22Rv1 (cell line): ENCODE measurements around the gene TMEM182.

Experiments used
- H3K27ac ChIP-seq: fragments of 450-650 bp; 2 replicates; pipeline ENCODE4 v1.5.1; 2017
- CTCF ChIP-seq: fragments of 450-650 bp; IDR thresholded peaks from 2 replicates; pipeline ENCODE4 v1.5.1; 2017; ENCODE audit warnings: mild to moderate bottlenecking
- ZFX ChIP-seq: fragments of 450-650 bp; IDR thresholded peaks from 2 replicates; pipeline ENCODE4 v1.6.1; 2017; ENCODE audit warnings: antibody characterized with exemption, borderline replicate concordance

TMEM182 gene

GRCh38 chr2:102761763-102762162 is at the start of gene TMEM182:
Gene TMEM182, plus strand, starts transcription at chr2:102762031. Its CDS starts 187 bp downstream, at chr2:102762218.
- H3K27ac ChIP-seq = no peak within 1 kb of the TSS
- TF ChIP-seq ZFX (no peak), CTCF (no peak)

- H3K27ac ChIP-seq = no peak overlapping the region
- TF ChIP-seq CTCF = no peak
- TF ChIP-seq ZFX = no peak
Measured at GRCh38 chr2:102717308-102718018, 44.4 kb upstream of the TMEM182 start.

GRCh38 chr2:102718387-102719316 is 43.2 kb upstream of the TMEM182 start:
- TF ChIP-seq CTCF (no peak), ZFX (no peak)
- H3K27ac ChIP-seq = no peak overlapping the region

DNA sequence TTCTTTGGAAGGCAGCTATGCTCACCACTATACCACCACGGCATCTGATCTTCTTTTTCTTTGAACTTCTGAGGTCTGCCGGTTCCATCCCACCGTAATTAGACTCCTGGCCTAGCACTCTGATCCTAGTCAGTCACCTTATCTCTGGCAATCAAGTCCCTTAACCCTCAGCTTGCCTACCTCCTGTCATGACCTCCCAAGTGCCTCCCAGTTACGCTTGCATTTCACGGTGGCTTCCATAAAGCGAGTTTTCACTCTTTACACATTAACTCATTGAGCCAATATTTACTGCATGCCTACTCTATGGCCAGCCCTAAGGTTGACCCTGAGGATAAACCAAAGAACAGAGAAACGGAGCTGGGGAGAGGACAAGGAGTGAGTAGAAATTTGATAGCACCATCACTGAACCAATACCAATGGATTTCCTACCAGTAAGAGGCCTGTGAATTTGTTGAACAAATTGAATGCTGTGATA is 37.8 kb upstream of the TMEM182 start:
- no peak overlapping the region for H3K27ac ChIP-seq
- TF ChIP-seq ZFX (no peak), CTCF (no peak)

DNA sequence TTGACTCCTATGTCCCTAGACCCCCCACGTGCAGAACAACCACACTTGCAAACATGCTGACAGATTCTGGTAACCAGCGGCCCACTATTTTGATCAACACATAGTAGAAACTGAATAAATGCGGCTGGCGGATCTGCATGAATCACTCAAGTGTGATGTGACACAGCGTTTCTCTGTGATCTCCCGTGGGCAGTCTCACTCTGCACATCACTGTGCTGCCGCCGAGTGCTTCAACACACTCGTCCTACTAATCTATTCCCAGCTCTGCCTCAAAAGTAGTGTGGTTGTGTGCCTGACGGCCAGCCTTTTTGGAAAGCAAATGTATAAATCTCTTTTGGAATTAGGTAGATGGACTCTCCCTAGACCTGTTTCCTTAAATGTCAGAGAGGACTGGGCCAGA is 37.3 kb upstream of the TMEM182 start:
- no peak overlapping the region for H3K27ac ChIP-seq
- TF ChIP-seq CTCF (no peak), ZFX (no peak)

GRCh38 chr2:102726128-102727087 is 35.4 kb upstream of the TMEM182 start:
- TF ChIP-seq ZFX = no peak
- no peak for TF ChIP-seq CTCF
- no peak overlapping the region for H3K27ac ChIP-seq
